AG04450 (cell line): ENCODE data around the gene GSTT2B. TPM values are rescaled to one million over a fixed set of nuclear protein-coding genes. Genes with fewer than 3 reads are reported as not detected.
"Not testable (repeated sequence)": the region's sequence is repeated elsewhere in the genome, so short reads cannot be mapped to it uniquely, and the experiment has no call there.

ENCODE experiments used
- CTCF ChIA-PET: fragments of 300-600, 350-600 bp; formaldehyde crosslinking; extraction: SDS; loops from one replicate; lab custom pipeline; 2022; ENCODE audit warnings: antibody characterized with exemption, inconsistent platforms; lab: Charles Lee
- POLR2A ChIA-PET: fragments of 350-600 bp; formaldehyde crosslinking; extraction: SDS; loops from one replicate; lab custom pipeline; 2021; ENCODE audit warnings: antibody characterized with exemption, inconsistent platforms; lab: Yijun Ruan, JAX
- DNase-seq: peaks from one replicate; pipeline ENCODE4 v3.0.0-alpha.2; 2011; ENCODE audit warnings: low read depth, low spot score
- H3K27ac ChIP-seq: one replicate; pipeline ENCODE4 v1.5.1; 2012; ENCODE audit warnings: low read depth, low read length, control low read depth
- H3K27me3 ChIP-seq: one replicate; pipeline ENCODE4 v1.6.0; 2012; ENCODE audit warnings: low read length; ENCODE audit not compliant: control insufficient read depth, insufficient read depth
- H3K4me3 ChIP-seq: 2 replicates; pipeline ENCODE4 v1.5.1; 2011; ENCODE audit warnings: mild to moderate bottlenecking, low read depth, low read length, control low read depth
- H3K9me3 ChIP-seq: 2 replicates; pipeline ENCODE4 v1.5.1; 2012; ENCODE audit warnings: low read length; ENCODE audit not compliant: control insufficient read depth, insufficient read depth
- polyA plus RNA-seq: library from polyadenylated mRNA; depleted of rRNA; stranded (reverse); fragments of >200 nt; gene quantifications from 2 replicates; pipeline ENCODE4 v1.2.3, GENCODE V29; 2011
- TF ChIP-seq, protein P1 (sequence below): IDR thresholded peaks from 2 replicates; pipeline ENCODE4 v1.5.1; 2011; ENCODE audit warnings: low read depth, low read length, control low read depth, inconsistent platforms

The GSTT2B gene
- polyA plus RNA-seq, 1 experiment: 33.1 TPM

DNA sequence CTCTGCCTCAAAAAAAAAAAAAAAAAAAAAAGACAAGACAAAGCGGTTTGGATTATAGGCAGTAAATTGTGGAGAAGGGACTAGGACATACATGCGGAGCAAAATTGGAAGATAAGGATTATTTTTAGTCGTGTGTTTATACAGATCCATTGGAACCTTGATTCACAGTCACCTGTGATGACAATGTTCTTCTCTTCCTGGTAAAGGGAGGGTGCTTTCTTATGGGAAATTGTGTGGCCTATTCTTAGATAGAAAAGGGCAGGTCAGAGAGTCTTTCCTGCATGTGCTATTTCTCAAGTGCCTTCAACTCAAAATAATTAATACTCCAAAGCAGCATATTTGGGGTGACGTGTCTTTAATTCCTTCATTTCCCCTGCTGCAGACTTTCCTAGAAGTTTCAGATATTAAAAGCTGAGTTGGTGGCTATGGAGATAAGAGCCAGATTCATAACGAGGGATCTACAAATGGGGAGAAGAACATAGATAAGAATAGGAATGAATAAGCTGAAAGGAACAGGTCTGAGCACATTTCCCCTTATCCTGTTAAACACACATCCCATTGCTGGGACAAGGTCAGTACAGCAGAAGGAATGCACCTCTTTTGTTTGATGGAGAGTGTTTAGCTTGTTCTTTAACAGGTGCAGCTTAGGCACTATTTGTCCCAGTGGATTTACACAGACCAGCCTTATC, 22.5 kb downstream of the GSTT2B start:
- ChIA-PET CTCF (interaction anchor here (1.2 kb wide), 1 partner anchor 18 kb away, joined by 3 read pairs; no protein-coding TSS in a partner anchor), POLR2A (no interaction called here)
- TF ChIP-seq, protein P1, sequence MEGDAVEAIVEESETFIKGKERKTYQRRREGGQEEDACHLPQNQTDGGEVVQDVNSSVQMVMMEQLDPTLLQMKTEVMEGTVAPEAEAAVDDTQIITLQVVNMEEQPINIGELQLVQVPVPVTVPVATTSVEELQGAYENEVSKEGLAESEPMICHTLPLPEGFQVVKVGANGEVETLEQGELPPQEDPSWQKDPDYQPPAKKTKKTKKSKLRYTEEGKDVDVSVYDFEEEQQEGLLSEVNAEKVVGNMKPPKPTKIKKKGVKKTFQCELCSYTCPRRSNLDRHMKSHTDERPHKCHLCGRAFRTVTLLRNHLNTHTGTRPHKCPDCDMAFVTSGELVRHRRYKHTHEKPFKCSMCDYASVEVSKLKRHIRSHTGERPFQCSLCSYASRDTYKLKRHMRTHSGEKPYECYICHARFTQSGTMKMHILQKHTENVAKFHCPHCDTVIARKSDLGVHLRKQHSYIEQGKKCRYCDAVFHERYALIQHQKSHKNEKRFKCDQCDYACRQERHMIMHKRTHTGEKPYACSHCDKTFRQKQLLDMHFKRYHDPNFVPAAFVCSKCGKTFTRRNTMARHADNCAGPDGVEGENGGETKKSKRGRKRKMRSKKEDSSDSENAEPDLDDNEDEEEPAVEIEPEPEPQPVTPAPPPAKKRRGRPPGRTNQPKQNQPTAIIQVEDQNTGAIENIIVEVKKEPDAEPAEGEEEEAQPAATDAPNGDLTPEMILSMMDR: no peak
- Histone ChIP-seq H3K9me3 (no peaks in the 10 kb centered on the region; the same call in 1 of the 2 replicates), H3K27ac (no peak overlapping the region), H3K4me3 (no peak overlapping the region), H3K27me3 (no peaks in the 10 kb centered on the region)
- no peak for DNase-seq

DNA sequence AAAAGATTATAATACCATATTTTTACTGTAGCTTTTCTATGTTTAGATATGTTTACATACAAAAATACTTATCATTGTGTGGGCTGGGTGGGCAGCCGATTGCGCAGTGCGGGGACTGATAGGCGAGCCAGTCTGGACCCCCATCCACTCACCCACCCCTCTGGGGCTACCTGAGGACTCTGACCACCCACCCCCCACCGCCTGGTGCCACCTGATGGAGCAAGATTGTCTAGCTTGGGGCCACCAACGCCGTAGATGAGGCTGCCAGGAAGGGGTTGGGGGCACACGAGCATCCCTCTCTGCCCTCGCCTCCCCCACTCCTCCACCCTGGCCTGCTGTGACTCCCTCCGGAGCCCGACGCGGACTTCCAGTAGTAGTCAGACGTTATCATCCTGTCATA, 34.4 kb downstream of the GSTT2B start:
- TF ChIP-seq, protein P1: no peak
- no peaks in the 10 kb centered on the region for H3K27me3 ChIP-seq
- peaks cover 26% of the 10 kb centered on the region for H3K9me3 ChIP-seq
- no peak overlapping the region for H3K4me3 ChIP-seq
- DNase-seq: no peak
- H3K27ac ChIP-seq: no peak overlapping the region
- ChIA-PET POLR2A (no interaction called here), CTCF (interaction anchor here (0.7 kb wide), 1 partner anchor 69 kb away, joined by 3 read pairs; no protein-coding TSS in a partner anchor)

DNA sequence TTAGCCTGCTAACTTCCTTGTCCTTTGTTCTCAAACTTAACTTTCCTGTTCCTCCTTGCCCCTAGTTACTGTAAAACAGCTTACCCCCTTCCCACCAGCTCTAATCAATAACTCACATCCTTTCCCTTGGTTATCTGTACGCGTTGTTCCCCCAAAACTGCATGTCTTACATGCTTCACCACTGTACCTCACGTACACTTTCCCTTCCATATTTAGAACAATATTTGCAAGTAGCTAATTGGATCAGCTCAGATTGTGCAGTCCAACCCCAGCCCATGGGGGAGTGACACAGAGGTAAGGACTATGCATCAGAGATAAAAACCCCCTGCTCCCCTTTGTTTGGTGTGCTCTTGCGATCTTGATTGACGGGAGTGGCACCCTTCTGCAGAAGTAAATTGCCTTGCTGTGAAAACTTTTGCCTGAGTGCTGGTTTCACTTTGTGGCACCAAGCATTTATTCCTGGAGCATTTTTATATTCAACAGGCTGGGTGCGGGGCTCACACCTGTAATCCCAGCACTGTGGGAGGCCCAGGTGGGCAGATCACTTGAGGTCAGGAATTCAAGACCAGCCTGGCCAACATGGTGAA, 35.9 kb downstream of the GSTT2B start:
- H3K4me3 ChIP-seq: no peak overlapping the region
- POLR2A ChIA-PET: no interaction called here
- CTCF ChIA-PET: interaction anchor here (0.6 kb wide), 1 partner anchor 37 kb away, joined by 3 read pairs; no protein-coding TSS in a partner anchor

DNA sequence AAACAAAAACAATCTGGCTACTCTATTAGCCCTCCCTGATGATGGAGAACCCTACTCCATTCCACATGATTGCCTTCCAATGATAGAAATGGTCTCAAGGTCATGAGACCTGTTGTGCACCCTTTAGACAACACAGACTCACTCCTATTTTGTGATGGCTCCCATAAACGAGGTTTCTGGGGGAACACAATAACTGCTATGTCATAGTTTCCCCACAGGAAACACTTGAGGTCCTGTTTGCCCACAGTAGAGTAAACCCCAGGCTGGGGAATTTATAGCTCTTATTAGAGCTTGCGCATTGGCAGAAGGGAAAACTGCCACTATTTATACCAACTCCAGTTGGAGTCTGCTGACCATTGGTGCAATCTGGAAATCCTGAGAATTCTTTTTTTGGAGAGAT, 38.1 kb downstream of the GSTT2B start:
- no peak for DNase-seq
- ChIA-PET CTCF (interaction anchor here (3.7 kb wide), 1 partner anchor 29 kb away, joined by 17 read pairs; the partner anchor contains the start of gene MIF), POLR2A (no interaction called here)
- Histone ChIP-seq H3K9me3 (peaks cover 21% of the 10 kb centered on the region), H3K27ac (no peak overlapping the region), H3K27me3 (no peaks in the 10 kb centered on the region), H3K4me3 (no peak overlapping the region)
- TF ChIP-seq, protein P1: no peak

More for the DNA sequence above, 35.9 kb downstream of the GSTT2B start:
- TF ChIP-seq, protein P1: no peak
- no peaks in the 10 kb centered on the region for H3K27me3 ChIP-seq
- DNase-seq: no peak
- H3K27ac ChIP-seq: no peak overlapping the region
- peaks cover 20% of the 10 kb centered on the region for H3K9me3 ChIP-seq

DNA sequence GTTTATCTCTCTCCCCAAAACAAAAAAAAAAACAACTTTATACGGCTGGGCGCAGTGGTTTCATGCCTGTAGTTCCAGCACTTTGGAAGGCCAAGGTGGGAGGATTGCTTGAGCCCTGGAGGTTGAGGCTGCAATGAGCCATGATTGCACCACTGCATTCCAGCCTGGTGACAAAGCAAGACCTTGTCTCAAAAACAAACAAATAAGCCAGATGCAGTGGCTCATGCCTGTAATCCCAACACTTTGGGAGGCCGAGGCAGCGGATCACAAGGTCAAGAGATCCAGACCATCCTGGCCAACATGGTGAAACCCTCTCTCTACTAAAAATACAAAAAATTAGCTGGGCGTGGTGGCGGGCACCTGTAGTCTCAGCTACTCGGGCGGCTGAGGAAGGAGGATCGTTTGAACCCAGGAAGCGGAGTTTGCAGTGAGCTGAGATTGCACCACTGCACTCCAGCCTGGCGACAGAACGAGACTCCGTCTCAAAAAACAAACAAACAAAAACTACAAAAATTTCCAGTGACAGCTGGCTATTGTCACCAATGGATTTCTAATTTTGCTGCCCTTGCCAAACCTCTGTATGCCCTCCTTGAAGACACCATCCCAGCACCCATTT, 39.3 kb downstream of the GSTT2B start:
- H3K27ac ChIP-seq, H3K4me3 ChIP-seq, H3K27me3 ChIP-seq, DNase-seq, POLR2A ChIA-PET: not testable (repeated sequence)
- CTCF ChIA-PET: interaction anchor here (0.9 to 3.7 kb wide), 2 partner anchors 28 to 72 kb away, joined by 5 to 17 read pairs; partner anchors contain the start of gene MIF
- H3K9me3 ChIP-seq: peaks cover 20% of the 10 kb centered on the region

DNA sequence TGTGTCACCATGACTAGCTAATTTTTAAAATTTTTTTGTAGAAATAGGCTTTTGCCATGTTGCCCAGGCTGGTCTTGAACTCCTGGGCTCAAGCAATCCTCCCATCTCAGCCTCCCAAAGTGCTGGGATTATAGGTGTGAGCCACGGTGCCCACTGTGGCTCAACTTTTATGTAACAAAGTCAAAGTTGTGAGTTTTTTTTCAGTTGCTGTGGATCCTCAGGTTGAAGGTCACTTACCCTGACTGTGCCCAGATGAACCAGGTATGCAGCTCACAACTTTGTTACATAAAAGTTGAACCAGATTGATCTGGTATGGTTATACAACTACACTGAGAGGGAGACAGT, 40.8 kb downstream of the GSTT2B start:
- not testable (repeated sequence) for DNase-seq, H3K27me3 ChIP-seq, H3K4me3 ChIP-seq
- ChIA-PET POLR2A (interaction anchor here (2.0 kb wide), 1 partner anchor 26 kb away, joined by 11 read pairs; the partner anchor contains the start of gene MIF), CTCF (interaction anchor here (0.9 to 3.7 kb wide), 4 partner anchors 9 to 70 kb away, joined by 3 to 17 read pairs (median 4); partner anchors contain the start of gene MIF)
- H3K9me3 ChIP-seq: peaks cover 12% of the 10 kb centered on the region
- peak overlapping the region; percentile 89 for H3K27ac ChIP-seq
